Type B pancreatic cell (in vitro differentiated cells): ENCODE results near the gene LGALS1. TPM values are rescaled to one million over a fixed set of nuclear protein-coding genes. Genes with fewer than 3 reads are reported as not detected.

Experiments
- DNase-seq: peaks from one replicate; pipeline ENCODE4 v3.0.0; 2021; ENCODE audit warnings: mixed read lengths; ENCODE audit not compliant: unreplicated experiment; ENCODE audit errors: extremely low spot score
- H3K27ac Mint-ChIP-seq: 2 replicates; pipeline ENCODE4 v1.8.0; 2021; ENCODE audit warnings: mild to moderate bottlenecking, mixed read lengths
- H3K27me3 Mint-ChIP-seq: 2 replicates; pipeline ENCODE4 v1.8.0; 2021; ENCODE audit warnings: mixed read lengths
- H3K36me3 Mint-ChIP-seq: 2 replicates; pipeline ENCODE4 v1.8.0; 2021; ENCODE audit warnings: mixed read lengths
- H3K4me1 Mint-ChIP-seq: one replicate; pipeline ENCODE4 v1.8.0; 2021; ENCODE audit warnings: mixed read lengths; ENCODE audit not compliant: unreplicated experiment
- H3K4me3 Mint-ChIP-seq: 2 replicates; pipeline ENCODE4 v1.8.0; 2021; ENCODE audit warnings: mild to moderate bottlenecking, mixed read lengths
- H3K9me3 Mint-ChIP-seq: 2 replicates; pipeline ENCODE4 v1.8.0; 2021; ENCODE audit warnings: mixed read lengths
- CTCF ChIP-seq: fragments of 200-600 bp; sonication (generic); conservative IDR thresholded peaks from 2 replicates; pipeline ENCODE4 v1.5.0; 2021; ENCODE audit warnings: antibody characterized with exemption, mild to moderate bottlenecking
- long read RNA-seq: library from polyadenylated mRNA; unstranded; transcript quantifications from one replicate; pipeline ENCODE4 v2.0.0, GENCODE V29; 2020
- total RNA-seq: library from RNA; stranded (reverse); gene quantifications from 2 replicates; pipeline ENCODE4 v1.2.1, GENCODE V29; 2021; ENCODE audit warnings: low replicate concordance

The LGALS1 gene
- total RNA-seq = 1.8 and 235 TPM in 2 replicates
- long read RNA-seq, partial matches to known transcripts = 0 of 1 reads
- long read RNA-seq, other reads (novel, unspliced or antisense) = 0 of 1 reads

- H3K4me3 Mint-ChIP-seq = peak within 1 kb of the TSS; percentile 83
- no peaks in the 10 kb centered on the region for H3K9me3 Mint-ChIP-seq
- H3K27ac Mint-ChIP-seq = peak within 1 kb of the TSS; percentile 55
- DNase-seq = no peak
- TF ChIP-seq CTCF = no peak
- H3K4me1 Mint-ChIP-seq = peaks cover 8% of the 10 kb centered on the region
- no peaks in the 10 kb centered on the region for H3K36me3 Mint-ChIP-seq
- no peaks in the 10 kb centered on the region for H3K27me3 Mint-ChIP-seq
These were observed at the start of gene LGALS1 for GRCh38 chr22:37674951-37675929. Gene LGALS1 (plus strand): TSS chr22:37675636. CDS start chr22:37675703, 67 bp downstream.

GRCh38 chr22:37625737-37626136, 49.7 kb upstream of the LGALS1 start:
- H3K9me3 Mint-ChIP-seq = no peaks in the 10 kb centered on the region
- H3K4me1 Mint-ChIP-seq = peaks cover 8% of the 10 kb centered on the region
- peaks cover 4% of the 10 kb centered on the region for H3K36me3 Mint-ChIP-seq
- H3K4me3 Mint-ChIP-seq = no peak overlapping the region
- no peak for TF ChIP-seq CTCF
- no peak overlapping the region for H3K27ac Mint-ChIP-seq
- H3K27me3 Mint-ChIP-seq = no peaks in the 10 kb centered on the region
- DNase-seq = no peak

- H3K27ac Mint-ChIP-seq = no peak overlapping the region
- peaks cover 8% of the 10 kb centered on the region for H3K4me1 Mint-ChIP-seq
- DNase-seq = no peak
These were observed 49.3 kb upstream of the LGALS1 start for GRCh38 chr22:37626144-37626543.

GRCh38 chr22:37626556-37627075, 48.8 kb upstream of the LGALS1 start:
- H3K4me1 Mint-ChIP-seq = peaks cover 8% of the 10 kb centered on the region
- no peak for TF ChIP-seq CTCF
- H3K4me3 Mint-ChIP-seq = no peak overlapping the region
- H3K36me3 Mint-ChIP-seq = peaks cover 4% of the 10 kb centered on the region
- no peak overlapping the region for H3K27ac Mint-ChIP-seq
- no peaks in the 10 kb centered on the region for H3K27me3 Mint-ChIP-seq
- no peak for DNase-seq
- no peaks in the 10 kb centered on the region for H3K9me3 Mint-ChIP-seq

More at GRCh38 chr22:37626144-37626543, 49.3 kb upstream of the LGALS1 start:
- Mint-ChIP-seq H3K4me3 (no peak overlapping the region), H3K36me3 (peaks cover 4% of the 10 kb centered on the region), H3K27me3 (no peaks in the 10 kb centered on the region), H3K9me3 (no peaks in the 10 kb centered on the region)
- no peak for TF ChIP-seq CTCF

- Mint-ChIP-seq H3K27me3 (no peaks in the 10 kb centered on the region), H3K4me1 (peaks cover 8% of the 10 kb centered on the region), H3K36me3 (peaks cover 4% of the 10 kb centered on the region), H3K27ac (no peak overlapping the region), H3K4me3 (no peak overlapping the region), H3K9me3 (no peaks in the 10 kb centered on the region)
- no peak for TF ChIP-seq CTCF
- no peak for DNase-seq
These were observed 48.3 kb upstream of the LGALS1 start for GRCh38 chr22:37627121-37627520.
